Muscle layer of colon (tissue), 2 donors: Measurements from ENCODE around the gene HADHA.

Experiments used
- H3K27ac ChIP-seq: one replicate; pipeline ENCODE4 v1.7.0; 2013; ENCODE audit warnings: low read depth, mild to moderate bottlenecking, low read length, moderate library complexity
- H3K27me3 ChIP-seq, 2 donors: one replicate each; pipeline ENCODE4 v1.7.0; 2013; ENCODE audit warnings: low read length in 2 of 2, mild to moderate bottlenecking in 2 of 2; ENCODE audit not compliant: insufficient read depth in 2 of 2, control insufficient read depth in 1 of 2
- H3K36me3 ChIP-seq: one replicate; pipeline ENCODE4 v1.7.0; 2013; ENCODE audit warnings: mild to moderate bottlenecking, low read length; ENCODE audit not compliant: insufficient read depth
- H3K4me1 ChIP-seq: one replicate; pipeline ENCODE4 v1.7.0; 2013; ENCODE audit warnings: mild to moderate bottlenecking, low read length; ENCODE audit not compliant: insufficient read depth
- H3K4me3 ChIP-seq, 2 donors: one replicate each; pipeline ENCODE4 v1.7.0; 2013; ENCODE audit warnings: low read length in 2 of 2, low read depth in 1 of 2, mild to moderate bottlenecking in 1 of 2, moderate library complexity in 1 of 2
- H3K9ac ChIP-seq: one replicate; pipeline ENCODE4 v1.7.0; 2013; ENCODE audit warnings: low read length
- H3K9me3 ChIP-seq: one replicate; pipeline ENCODE4 v1.7.0; 2013; ENCODE audit warnings: mild to moderate bottlenecking, low read length
- donor health status: abdominal sarcoma.
- donor health status: Adenocarcinoma of cecum.

The HADHA gene

GRCh38 chr2:26182441-26182840 lies 62.0 kb downstream of the HADHA start:
- no peak overlapping the region for H3K27ac ChIP-seq
- H3K27me3 ChIP-seq, result peaks cover 0 to 4% of the 10 kb centered on the region in 2 donors
- H3K9ac ChIP-seq, result no peak overlapping the region
- H3K9me3 ChIP-seq, result no peaks in the 10 kb centered on the region
- H3K36me3 ChIP-seq, result no peaks in the 10 kb centered on the region
- no peak overlapping the region for H3K4me3 ChIP-seq
- H3K4me1 ChIP-seq, result peaks cover 5% of the 10 kb centered on the region

GRCh38 chr2:26179446-26179913 lies 65.0 kb downstream of the HADHA start:
- no peaks in the 10 kb centered on the region for H3K9me3 ChIP-seq
- no peak overlapping the region for H3K27ac ChIP-seq
- no peak overlapping the region for H3K9ac ChIP-seq
- no peaks in the 10 kb centered on the region for H3K36me3 ChIP-seq
- H3K4me3 ChIP-seq, result peak overlapping the region in 1 of 2 donors; percentile 30
- H3K4me1 ChIP-seq, result no peaks in the 10 kb centered on the region
- H3K27me3 ChIP-seq, result peaks cover 6 to 22% of the 10 kb centered on the region in 2 donors

DNA sequence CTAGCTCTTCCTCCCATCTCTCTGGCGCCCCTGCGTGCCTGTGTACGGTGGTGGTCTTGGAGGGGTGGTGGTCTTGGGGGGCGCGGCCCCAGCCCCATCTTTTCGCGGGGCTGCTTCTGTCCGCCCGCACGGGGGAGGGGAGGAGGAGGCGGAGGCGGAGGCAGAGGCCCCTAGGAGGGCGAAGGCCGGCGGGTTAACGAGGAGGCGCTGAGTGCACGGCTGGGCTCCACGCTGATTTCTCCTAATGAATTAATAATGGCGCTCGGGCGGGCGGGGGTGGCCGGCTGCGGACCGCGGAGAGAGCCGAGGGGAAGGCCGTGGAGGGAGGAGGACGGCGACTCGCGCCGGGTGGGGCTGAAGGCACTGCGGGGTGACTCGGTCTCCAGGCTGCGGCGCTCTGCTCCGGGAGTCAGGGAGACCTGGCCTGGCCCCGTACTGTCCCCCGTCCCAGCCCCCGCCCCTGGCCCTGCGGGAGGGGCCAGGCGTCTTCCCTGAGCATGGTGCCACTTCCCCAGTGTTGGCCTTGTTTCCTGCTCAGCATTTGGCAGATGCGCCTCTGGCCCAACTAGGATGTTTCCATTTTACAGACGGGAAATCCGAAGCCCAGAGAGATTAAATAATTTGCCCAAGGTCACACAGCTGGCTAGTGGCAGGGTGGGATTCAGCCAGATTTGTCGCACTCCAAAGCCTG lies 65.5 kb downstream of the HADHA start:
- Histone ChIP-seq H3K36me3 (no peaks in the 10 kb centered on the region), H3K9ac (no peak overlapping the region), H3K27me3 (peaks cover 8 to 28% of the 10 kb centered on the region in 2 donors), H3K4me1 (no peaks in the 10 kb centered on the region), H3K9me3 (no peaks in the 10 kb centered on the region), H3K27ac (no peak overlapping the region), H3K4me3 (peak overlapping the region; percentile 30 to 77)

GRCh38 chr2:26178246-26178645 lies 66.2 kb downstream of the HADHA start:
- Histone ChIP-seq H3K36me3 (no peaks in the 10 kb centered on the region), H3K4me1 (no peaks in the 10 kb centered on the region), H3K27ac (no peak overlapping the region), H3K9me3 (no peaks in the 10 kb centered on the region), H3K4me3 (no peak overlapping the region), H3K9ac (no peak overlapping the region), H3K27me3 (peaks cover 8 to 35% of the 10 kb centered on the region in 2 donors)

- no peak overlapping the region for H3K27ac ChIP-seq
- no peaks in the 10 kb centered on the region for H3K9me3 ChIP-seq
- H3K9ac ChIP-seq, result no peak overlapping the region
- H3K36me3 ChIP-seq, result no peaks in the 10 kb centered on the region
- no peak overlapping the region for H3K4me3 ChIP-seq
- peaks cover 12 to 41% of the 10 kb centered on the region in 2 donors for H3K27me3 ChIP-seq
- no peaks in the 10 kb centered on the region for H3K4me1 ChIP-seq
These were observed 67.3 kb downstream of the HADHA start for GRCh38 chr2:26177122-26177521.

DNA sequence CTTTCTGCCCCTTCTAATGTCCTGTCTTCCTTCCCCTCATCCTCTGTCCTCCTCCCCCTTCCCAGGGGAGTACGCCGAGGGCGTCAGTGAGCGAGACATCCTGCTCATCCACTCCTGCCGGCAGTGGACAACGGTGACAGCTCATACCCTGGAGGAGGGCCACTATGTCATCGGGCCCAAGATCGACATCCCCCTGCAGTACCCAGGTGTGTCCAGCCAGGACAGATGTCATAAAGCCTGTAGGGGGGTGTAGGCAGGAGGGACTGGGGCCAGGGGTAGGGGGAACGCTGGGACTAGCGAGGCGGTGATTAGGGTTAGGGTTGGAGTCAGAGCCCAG lies 68.2 kb downstream of the HADHA start:
- H3K4me3 ChIP-seq, result no peak overlapping the region
- H3K36me3 ChIP-seq, result no peaks in the 10 kb centered on the region
- H3K4me1 ChIP-seq, result no peaks in the 10 kb centered on the region
- H3K9me3 ChIP-seq, result no peaks in the 10 kb centered on the region
- H3K27ac ChIP-seq, result no peak overlapping the region
- no peak overlapping the region for H3K9ac ChIP-seq
- H3K27me3 ChIP-seq, result peaks cover 14 to 48% of the 10 kb centered on the region in 2 donors

DNA sequence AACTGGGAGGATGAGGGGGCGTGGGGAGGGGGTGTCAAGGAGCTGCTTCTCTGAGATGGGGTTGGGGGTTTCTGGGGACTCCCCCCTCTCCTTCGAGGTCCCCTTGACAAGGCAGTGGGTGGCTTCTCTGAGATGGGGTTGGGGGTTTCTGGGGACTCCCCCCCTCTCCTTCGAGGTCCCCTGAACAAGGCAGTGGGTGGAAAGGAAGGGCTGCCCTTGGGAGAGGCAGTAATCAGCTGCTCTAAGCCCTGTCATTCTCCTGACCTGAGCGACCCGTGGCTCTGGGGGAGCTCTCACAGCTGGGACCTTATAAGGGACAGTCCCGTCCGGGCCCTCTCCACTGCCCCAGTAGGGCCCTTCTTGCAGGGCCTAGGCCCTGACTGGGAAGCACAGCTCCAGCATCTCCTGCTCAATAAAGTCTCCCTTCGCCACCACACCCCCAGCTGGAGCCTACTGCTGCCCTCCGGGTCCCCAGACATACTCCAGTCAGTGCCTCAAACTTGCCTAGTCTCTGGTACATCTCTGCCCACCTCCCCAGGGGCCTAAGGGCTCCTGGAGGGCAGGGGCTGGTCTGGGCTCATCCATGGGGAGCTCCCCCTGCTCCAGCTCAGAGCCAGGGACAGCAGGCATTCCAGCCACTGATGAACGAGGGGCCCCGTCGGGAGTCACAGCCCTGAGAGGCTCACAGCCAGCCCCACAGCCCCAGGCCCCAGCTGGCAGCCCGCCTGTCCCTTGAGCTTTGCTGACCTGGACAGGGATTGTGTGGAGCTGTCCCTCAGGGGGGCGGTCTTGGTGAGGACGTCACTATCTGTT lies 68.8 kb downstream of the HADHA start:
- Histone ChIP-seq H3K36me3 (no peaks in the 10 kb centered on the region), H3K27ac (no peak overlapping the region), H3K27me3 (peaks cover 14 to 48% of the 10 kb centered on the region in 2 donors), H3K9ac (no peak overlapping the region), H3K4me1 (no peaks in the 10 kb centered on the region), H3K9me3 (no peaks in the 10 kb centered on the region), H3K4me3 (no peak overlapping the region)

DNA sequence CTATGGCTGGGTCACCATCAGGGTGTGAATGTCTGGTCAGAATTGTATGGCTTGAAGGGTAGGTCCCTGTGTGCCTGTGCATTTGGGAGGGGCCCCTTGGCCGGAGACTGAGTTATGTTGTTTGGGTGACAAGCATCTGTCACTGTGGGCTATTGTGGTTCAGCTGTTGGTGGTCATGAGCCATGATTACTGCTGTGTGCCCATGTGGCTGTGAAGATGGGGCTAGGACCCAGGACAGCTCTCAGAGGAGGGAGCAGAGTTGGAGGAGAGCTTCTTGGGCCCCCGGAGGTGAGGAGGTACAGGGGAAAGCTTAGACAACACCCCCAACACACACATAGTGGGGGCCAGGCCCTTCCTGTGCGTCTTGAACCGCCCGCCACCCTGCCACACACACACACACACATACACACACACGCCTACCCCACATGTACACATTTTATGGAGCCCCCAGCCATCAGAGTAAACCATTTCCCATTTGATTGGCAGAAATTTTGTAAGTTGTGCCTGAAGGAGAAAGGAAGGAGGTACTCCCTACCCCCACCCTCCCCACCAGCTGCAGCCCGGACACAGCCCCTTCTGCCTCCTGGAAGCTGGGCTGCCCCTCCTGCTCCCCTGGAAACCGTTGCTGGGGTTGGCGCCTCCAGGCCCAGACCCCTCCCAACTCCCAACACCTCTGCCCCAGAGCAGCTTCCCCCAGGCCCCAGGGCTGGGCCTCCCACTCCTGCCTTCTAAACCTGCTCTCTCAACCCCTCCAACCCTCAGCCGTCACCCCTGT lies 69.6 kb downstream of the HADHA start:
- no peak overlapping the region for H3K4me3 ChIP-seq
- H3K36me3 ChIP-seq, result no peaks in the 10 kb centered on the region
- H3K9ac ChIP-seq, result no peak overlapping the region
- peaks cover 14 to 48% of the 10 kb centered on the region in 2 donors for H3K27me3 ChIP-seq
- no peak overlapping the region for H3K27ac ChIP-seq
- H3K9me3 ChIP-seq, result no peaks in the 10 kb centered on the region
- no peaks in the 10 kb centered on the region for H3K4me1 ChIP-seq

- Histone ChIP-seq H3K36me3 (no peaks in the 10 kb centered on the region), H3K27ac (no peak overlapping the region), H3K9ac (no peak overlapping the region), H3K27me3 (peaks cover 14 to 44% of the 10 kb centered on the region in 2 donors), H3K9me3 (no peaks in the 10 kb centered on the region), H3K4me3 (no peak overlapping the region), H3K4me1 (no peaks in the 10 kb centered on the region)
These were observed 70.5 kb downstream of the HADHA start for GRCh38 chr2:26173776-26174482.

DNA sequence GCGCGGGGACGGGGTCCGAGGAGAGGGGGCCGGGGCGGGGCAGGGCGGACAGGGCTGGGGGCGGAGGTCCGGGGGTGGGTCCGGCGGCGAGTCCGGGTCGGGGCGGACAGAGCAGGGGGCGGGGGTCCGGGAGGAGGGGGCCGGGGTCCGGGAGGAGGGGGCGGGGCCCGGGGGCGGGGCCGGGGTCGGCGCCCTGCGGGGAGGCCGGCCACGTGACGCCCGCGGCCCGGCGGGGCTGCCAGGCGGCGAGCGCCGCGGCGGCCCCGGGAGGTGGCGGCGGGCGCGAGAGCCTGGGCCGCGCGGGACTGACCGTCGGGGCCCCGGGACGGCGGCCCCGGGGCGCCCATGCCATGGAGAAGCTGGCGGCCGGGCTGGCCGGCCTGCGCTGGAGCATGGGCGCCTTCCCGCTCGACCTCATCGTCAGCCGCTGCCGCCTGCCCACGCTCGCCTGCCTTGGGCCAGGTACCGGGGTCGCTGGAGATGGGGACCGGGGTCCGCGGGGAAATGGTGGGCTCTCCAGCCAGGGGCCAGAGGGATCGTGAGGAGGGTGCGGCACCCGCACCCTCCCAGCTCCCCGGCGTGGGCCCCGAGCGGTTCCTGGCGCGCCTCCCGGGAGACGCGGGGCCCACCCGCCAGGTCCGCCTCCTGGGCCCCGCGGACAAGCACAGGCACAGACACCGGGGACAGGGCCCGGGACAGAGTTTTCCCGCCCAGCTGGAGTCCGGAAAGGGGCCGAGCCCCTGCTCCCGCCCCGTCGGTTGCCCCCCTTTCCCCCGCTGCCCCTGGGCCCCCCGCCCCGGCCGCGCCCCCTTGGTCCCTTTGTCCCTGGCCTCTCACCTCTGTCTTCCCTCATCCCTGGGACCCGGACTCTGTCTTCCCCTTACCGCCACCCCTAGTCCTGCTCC lies 71.3 kb downstream of the HADHA start, which contains the start of gene GAREM2:
TSS of gene GAREM2 (plus strand) at position 218 of the 905 bp plus-strand sequence. CDS start at position 351, 133 bp downstream.
- Histone ChIP-seq H3K27ac (no peak within 1 kb of the TSS), H3K4me3 (peak within 1 kb of the TSS in 1 of 2 donors; percentile 20), H3K9ac (no peak within 1 kb of the TSS), H3K27me3 (peaks cover 14 to 44% of the 10 kb centered on the region in 2 donors), H3K4me1 (no peaks in the 10 kb centered on the region), H3K36me3 (no peaks in the 10 kb centered on the region), H3K9me3 (no peaks in the 10 kb centered on the region)
